GM12872 (cell line): ENCODE data around the gene KRTCAP3.

Source experiments
- TF ChIP-seq, protein P1 (sequence below): IDR thresholded peaks from 3 replicates; pipeline ENCODE4 v1.5.1; 2011; ENCODE audit warnings: low read depth, mild to moderate bottlenecking, low read length, moderate library complexity; ENCODE audit not compliant: insufficient read depth

The KRTCAP3 gene

GRCh38 chr2:27409321-27410073 lies 32.7 kb upstream of the KRTCAP3 start, which contains the start of gene PPM1G:
Gene PPM1G, minus strand, starts transcription at chr2:27409591. Its CDS starts 169 bp downstream, at chr2:27409422.
- TF ChIP-seq, protein P1, sequence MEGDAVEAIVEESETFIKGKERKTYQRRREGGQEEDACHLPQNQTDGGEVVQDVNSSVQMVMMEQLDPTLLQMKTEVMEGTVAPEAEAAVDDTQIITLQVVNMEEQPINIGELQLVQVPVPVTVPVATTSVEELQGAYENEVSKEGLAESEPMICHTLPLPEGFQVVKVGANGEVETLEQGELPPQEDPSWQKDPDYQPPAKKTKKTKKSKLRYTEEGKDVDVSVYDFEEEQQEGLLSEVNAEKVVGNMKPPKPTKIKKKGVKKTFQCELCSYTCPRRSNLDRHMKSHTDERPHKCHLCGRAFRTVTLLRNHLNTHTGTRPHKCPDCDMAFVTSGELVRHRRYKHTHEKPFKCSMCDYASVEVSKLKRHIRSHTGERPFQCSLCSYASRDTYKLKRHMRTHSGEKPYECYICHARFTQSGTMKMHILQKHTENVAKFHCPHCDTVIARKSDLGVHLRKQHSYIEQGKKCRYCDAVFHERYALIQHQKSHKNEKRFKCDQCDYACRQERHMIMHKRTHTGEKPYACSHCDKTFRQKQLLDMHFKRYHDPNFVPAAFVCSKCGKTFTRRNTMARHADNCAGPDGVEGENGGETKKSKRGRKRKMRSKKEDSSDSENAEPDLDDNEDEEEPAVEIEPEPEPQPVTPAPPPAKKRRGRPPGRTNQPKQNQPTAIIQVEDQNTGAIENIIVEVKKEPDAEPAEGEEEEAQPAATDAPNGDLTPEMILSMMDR = no peak

DNA sequence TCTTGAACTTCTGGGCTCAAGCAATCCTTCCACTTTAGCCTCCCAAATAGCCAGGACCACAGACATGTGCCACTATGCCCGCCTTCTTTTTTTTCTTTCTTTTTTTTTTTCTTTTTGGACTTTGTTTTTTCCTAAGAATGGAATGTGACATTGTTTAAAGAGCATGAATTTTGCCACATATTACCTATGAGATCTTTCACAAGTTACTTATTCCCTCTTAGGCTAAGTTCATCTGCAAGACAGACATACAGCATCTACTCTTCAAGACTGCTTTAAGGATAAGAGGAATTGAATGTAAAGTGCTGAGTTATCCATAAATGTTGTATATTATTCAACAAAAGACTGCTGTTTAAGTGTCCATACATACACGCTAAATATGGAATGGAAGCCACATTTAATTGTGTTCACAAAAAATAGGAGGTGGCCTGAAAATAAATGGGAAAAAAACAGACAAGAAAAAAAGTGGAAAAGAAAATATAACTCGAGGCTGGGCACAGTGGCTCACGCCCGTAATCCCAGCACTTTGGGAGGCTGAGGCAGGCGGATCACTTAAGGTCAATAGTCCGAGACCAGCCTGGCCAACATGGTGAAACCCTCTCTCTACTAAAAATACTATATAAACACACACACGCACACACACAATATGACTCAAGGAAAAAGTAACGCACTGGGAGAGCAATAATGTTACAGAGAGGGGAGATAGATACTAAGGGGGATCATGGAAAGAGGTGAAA lies 29.6 kb upstream of the KRTCAP3 start:
- TF ChIP-seq, protein P1 = no peak

- TF ChIP-seq, protein P1 = no peak
Observed at GRCh38 chr2:27416151-27416550, 26.0 kb upstream of the KRTCAP3 start.

GRCh38 chr2:27420996-27421395 lies 21.2 kb upstream of the KRTCAP3 start:
- TF ChIP-seq, protein P1 = no peak

DNA sequence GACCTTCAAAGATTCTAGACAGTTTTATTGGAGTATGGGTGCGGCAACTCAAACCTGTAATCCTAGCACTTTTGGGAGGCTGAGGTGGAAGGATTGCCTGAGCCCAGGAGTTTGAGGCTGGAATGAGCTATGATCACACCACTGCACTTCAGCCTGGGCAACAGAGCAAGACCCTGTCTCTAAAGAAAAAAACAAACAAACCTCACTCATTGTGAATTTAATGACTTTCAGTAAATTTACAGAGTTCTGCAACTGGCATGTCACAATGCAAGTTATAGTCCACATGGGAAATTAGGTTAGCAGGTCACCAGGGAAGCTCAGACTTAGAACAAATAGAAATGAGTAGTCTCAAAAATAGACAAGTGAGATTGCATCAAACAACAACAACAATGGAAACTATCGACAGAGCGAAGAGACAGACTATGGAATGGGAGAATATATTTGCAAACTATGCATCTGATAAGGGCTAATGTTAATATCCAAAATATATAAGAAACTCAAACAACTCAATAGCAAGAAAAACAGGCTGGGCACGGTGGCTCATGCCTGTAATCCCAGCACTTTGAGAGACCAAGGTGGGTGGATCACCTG lies 20.4 kb upstream of the KRTCAP3 start:
- TF ChIP-seq, protein P1 = no peak

DNA sequence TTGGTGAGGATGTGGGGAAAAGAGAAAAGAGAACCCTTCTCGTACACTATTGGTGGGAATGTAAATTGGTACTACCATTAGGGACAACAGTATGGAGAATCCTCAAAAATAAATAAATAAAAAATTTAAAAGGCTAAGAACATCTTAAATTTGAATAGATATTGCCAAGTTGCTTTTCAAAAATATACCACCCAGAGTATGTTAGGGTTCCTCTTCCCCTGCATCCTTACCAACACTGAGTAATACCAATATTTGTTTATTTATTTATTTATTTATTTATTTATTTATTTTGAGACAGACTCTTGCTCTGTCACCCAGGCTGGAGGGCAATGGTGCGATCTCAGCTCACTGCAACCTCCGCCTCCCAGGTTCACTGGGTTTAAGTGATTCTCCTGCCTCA lies 19.2 kb upstream of the KRTCAP3 start:
- TF ChIP-seq, protein P1 = no peak

DNA sequence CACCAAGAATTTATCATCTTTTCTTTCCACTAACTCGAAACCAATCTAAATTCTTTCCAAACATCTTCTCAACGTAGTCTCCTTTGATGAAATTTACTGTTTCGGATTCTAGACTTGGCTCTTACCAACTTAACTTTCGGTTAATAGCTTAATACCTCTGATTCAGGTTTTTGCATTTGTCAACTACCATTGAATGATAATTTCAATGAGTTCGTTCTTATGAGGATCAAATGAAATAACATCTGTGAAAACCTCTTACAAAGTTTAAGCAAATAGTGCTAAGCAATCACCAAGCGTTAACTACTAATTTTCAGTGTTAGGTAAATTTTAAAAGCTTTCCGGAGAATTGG lies 14.3 kb upstream of the KRTCAP3 start:
- TF ChIP-seq, protein P1 = no peak
